Fibroblast of villous mesenchyme (primary cell): ENCODE data around the gene SEMA3C. TPM values are rescaled to one million over a fixed set of nuclear protein-coding genes. Genes with fewer than 3 reads are reported as not detected.
A peak's percentile ranks its signal among the peaks of the same experiment; 100 is the strongest.

Source experiments
- DNase-seq: peaks from one replicate; pipeline ENCODE4 v3.0.0-alpha.2; 2010; ENCODE audit warnings: low read depth
- H3K4me3 ChIP-seq: 2 replicates; pipeline ENCODE4 v1.5.1; 2011; ENCODE audit warnings: low read depth, mild to moderate bottlenecking, low read length
- total RNA-seq: library from RNA; depleted of rRNA; stranded (reverse); fragments of >200 nt; gene quantifications from 2 replicates; pipeline ENCODE4 v1.2.3, GENCODE V29; 2012
- TF ChIP-seq, protein P1 (sequence below): IDR thresholded peaks from 2 replicates; pipeline ENCODE4 v1.5.1; 2012; ENCODE audit warnings: low read depth, mild to moderate bottlenecking, low read length; ENCODE audit not compliant: insufficient read depth

Gene SEMA3C
- total RNA-seq, 1 donor, result 136 TPM

DNA sequence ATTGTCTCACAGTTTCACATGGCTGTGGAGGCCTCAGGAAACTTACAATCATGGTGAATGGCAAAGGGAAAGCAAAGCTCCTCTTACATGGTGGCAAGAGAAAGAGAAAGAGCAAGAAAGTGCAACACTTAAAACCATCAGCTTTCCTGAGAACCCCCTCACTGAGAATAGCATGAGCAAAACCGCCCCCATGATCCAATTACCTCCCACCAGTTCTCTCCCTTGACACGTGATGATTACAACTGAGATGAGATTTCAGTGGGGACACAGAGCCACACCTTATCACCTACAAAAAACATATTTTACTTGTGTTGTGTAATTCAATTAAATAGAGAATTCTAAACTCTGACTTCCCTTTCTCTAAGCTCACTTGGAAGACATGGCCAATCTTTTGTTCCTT, 80.2 kb downstream of the SEMA3C start:
- TF ChIP-seq, protein P1, sequence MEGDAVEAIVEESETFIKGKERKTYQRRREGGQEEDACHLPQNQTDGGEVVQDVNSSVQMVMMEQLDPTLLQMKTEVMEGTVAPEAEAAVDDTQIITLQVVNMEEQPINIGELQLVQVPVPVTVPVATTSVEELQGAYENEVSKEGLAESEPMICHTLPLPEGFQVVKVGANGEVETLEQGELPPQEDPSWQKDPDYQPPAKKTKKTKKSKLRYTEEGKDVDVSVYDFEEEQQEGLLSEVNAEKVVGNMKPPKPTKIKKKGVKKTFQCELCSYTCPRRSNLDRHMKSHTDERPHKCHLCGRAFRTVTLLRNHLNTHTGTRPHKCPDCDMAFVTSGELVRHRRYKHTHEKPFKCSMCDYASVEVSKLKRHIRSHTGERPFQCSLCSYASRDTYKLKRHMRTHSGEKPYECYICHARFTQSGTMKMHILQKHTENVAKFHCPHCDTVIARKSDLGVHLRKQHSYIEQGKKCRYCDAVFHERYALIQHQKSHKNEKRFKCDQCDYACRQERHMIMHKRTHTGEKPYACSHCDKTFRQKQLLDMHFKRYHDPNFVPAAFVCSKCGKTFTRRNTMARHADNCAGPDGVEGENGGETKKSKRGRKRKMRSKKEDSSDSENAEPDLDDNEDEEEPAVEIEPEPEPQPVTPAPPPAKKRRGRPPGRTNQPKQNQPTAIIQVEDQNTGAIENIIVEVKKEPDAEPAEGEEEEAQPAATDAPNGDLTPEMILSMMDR, result no peak
- no peak for DNase-seq

GRCh38 chr7:80837345-80837744, 81.5 kb downstream of the SEMA3C start:
- DNase-seq, result no peak
- H3K4me3 ChIP-seq, result no peak overlapping the region
- TF ChIP-seq, protein P1, result no peak

More for the DNA sequence above, 80.2 kb downstream of the SEMA3C start:
- no peak overlapping the region for H3K4me3 ChIP-seq

DNA sequence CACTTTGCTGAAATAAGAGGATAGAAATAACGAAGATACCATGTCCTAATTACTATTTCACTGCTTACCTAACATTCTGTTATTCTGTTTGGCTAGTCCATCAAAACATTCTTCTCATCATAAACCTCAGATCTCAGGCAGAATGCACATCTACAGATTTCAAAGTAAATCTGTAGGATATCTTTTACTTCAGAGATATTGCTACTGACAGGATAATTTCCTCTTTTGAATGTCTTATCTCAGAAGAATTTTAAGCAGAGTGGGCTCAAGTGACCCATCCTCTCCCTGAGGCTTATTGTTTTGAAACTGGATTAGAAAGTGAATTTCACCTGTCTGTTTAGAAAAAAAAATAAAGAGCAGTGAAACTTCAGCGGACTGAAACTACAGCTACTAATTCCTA, 83.6 kb downstream of the SEMA3C start:
- TF ChIP-seq, protein P1, result no peak
- no peak overlapping the region for H3K4me3 ChIP-seq
- DNase-seq, result no peak

- TF ChIP-seq, protein P1, result no peak
- no peak for DNase-seq
- H3K4me3 ChIP-seq, result no peak overlapping the region
Observed at GRCh38 chr7:80833289-80834268, 85.3 kb downstream of the SEMA3C start.

- DNase-seq, result no peak
Observed at GRCh38 chr7:80832006-80832405, 86.8 kb downstream of the SEMA3C start.

GRCh38 chr7:80830584-80831285, 88.1 kb downstream of the SEMA3C start:
- DNase-seq, result peak; percentile 46
- TF ChIP-seq, protein P1, result no peak
- no peak overlapping the region for H3K4me3 ChIP-seq

More at GRCh38 chr7:80832006-80832405, 86.8 kb downstream of the SEMA3C start:
- TF ChIP-seq, protein P1, result no peak
- H3K4me3 ChIP-seq, result no peak overlapping the region
